WERI-Rb-1 (cell line): Measurements from ENCODE around the gene HAUS8.

Experiments
- DNase-seq: peaks from one replicate; pipeline ENCODE4 v3.0.0-alpha.2; 2020
- H3K27ac ChIP-seq: fragments of 250-450 bp; sonication (Bioruptor Pico); 2 replicates; pipeline ENCODE4 v1.5.1; 2020; ENCODE audit warnings: mild to moderate bottlenecking, moderate library complexity
- H3K27me3 ChIP-seq: fragments of 250-450 bp; sonication (Bioruptor Pico); 2 replicates; pipeline ENCODE4 v1.5.1; 2021; ENCODE audit warnings: mild to moderate bottlenecking, low read depth, moderate library complexity; ENCODE audit not compliant: insufficient read depth, severe bottlenecking
- H3K36me3 ChIP-seq: fragments of 250-450 bp; sonication (Bioruptor Pico); 2 replicates; pipeline ENCODE4 v1.5.1; 2020; ENCODE audit warnings: mild to moderate bottlenecking, moderate library complexity
- H3K4me3 ChIP-seq: 2 replicates; pipeline ENCODE4 v1.5.1; 2011; ENCODE audit warnings: low read depth, mild to moderate bottlenecking, control low read depth, low read length
- H3K9me3 ChIP-seq: fragments of 250-450 bp; sonication (Bioruptor Pico); 2 replicates; pipeline ENCODE4 v1.5.1; 2021; ENCODE audit warnings: mild to moderate bottlenecking, moderate library complexity; ENCODE audit not compliant: severe bottlenecking
- TF ChIP-seq, protein P1 (sequence below): IDR thresholded peaks from 2 replicates; pipeline ENCODE4 v1.5.1; 2011; ENCODE audit warnings: low read depth, mild to moderate bottlenecking, control low read depth, inconsistent platforms, low read length

The HAUS8 gene

GRCh38 chr19:17045907-17046502 is 29.2 kb downstream of the HAUS8 start:
- H3K27ac ChIP-seq, result no peak overlapping the region
- no peak overlapping the region for H3K4me3 ChIP-seq
- no peaks in the 10 kb centered on the region for H3K9me3 ChIP-seq
- TF ChIP-seq, protein P1, sequence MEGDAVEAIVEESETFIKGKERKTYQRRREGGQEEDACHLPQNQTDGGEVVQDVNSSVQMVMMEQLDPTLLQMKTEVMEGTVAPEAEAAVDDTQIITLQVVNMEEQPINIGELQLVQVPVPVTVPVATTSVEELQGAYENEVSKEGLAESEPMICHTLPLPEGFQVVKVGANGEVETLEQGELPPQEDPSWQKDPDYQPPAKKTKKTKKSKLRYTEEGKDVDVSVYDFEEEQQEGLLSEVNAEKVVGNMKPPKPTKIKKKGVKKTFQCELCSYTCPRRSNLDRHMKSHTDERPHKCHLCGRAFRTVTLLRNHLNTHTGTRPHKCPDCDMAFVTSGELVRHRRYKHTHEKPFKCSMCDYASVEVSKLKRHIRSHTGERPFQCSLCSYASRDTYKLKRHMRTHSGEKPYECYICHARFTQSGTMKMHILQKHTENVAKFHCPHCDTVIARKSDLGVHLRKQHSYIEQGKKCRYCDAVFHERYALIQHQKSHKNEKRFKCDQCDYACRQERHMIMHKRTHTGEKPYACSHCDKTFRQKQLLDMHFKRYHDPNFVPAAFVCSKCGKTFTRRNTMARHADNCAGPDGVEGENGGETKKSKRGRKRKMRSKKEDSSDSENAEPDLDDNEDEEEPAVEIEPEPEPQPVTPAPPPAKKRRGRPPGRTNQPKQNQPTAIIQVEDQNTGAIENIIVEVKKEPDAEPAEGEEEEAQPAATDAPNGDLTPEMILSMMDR, result no peak
- no peak for DNase-seq
- peaks cover 24% of the 10 kb centered on the region for H3K36me3 ChIP-seq
- H3K27me3 ChIP-seq, result no peaks in the 10 kb centered on the region

DNA sequence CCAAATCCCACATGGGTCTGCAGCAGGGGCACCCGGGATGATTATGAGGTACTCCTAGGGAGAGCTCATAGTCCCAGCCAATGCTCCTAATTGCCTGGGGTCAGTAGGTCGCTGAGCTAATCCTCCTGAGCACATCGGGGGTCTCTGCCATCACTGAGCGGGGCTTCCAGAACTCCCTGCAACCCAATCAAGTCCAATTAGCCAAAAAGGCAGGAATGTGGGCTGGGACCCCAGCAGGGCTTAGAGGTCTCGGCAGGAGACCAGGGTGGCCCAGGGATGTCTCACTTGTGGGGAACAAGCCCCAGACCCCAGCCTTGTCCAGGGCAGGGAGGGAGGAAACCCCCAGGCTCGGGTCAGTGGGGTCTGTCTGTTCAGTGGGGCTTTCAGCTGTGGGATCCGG is 31.5 kb downstream of the HAUS8 start:
- H3K9me3 ChIP-seq, result no peaks in the 10 kb centered on the region
- H3K4me3 ChIP-seq, result no peak overlapping the region
- no peak overlapping the region for H3K27ac ChIP-seq

DNA sequence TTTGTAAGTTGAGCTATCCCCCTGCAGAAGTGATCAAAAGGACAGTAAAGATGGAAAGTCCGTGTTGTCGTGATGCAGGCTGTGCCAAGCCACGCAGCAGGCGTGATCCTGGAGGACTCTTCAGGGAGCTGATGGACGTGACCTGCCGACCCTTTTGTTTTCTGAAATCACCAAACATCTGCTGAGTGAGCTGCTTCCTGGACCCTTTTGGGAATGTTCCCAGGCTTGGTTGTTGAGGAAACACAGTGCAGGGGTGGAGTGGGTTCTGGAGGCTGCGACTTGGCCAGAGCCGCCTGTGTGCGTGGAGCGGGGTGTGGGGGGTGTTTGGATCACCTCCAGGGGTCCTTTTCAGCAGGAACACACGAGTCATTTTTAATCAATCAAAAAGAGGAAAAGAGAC is 33.3 kb downstream of the HAUS8 start:
- Histone ChIP-seq H3K36me3 (no peaks in the 10 kb centered on the region), H3K27me3 (no peaks in the 10 kb centered on the region), H3K9me3 (no peaks in the 10 kb centered on the region), H3K27ac (no peak overlapping the region), H3K4me3 (no peak overlapping the region)
- no peak for DNase-seq
- TF ChIP-seq, protein P1, result no peak

More for the DNA sequence above, 31.5 kb downstream of the HAUS8 start:
- no peak for DNase-seq
- Histone ChIP-seq H3K36me3 (peaks cover 1% of the 10 kb centered on the region), H3K27me3 (no peaks in the 10 kb centered on the region)
- TF ChIP-seq, protein P1, result no peak

- Histone ChIP-seq H3K9me3 (no peaks in the 10 kb centered on the region), H3K27me3 (no peaks in the 10 kb centered on the region), H3K4me3 (no peak overlapping the region), H3K27ac (no peak overlapping the region), H3K36me3 (no peaks in the 10 kb centered on the region)
- TF ChIP-seq, protein P1, result no peak
- no peak for DNase-seq
Measured at GRCh38 chr19:17037966-17038500, 37.2 kb downstream of the HAUS8 start.

- H3K27ac ChIP-seq, result no peak overlapping the region
- no peaks in the 10 kb centered on the region for H3K27me3 ChIP-seq
- no peak overlapping the region for H3K4me3 ChIP-seq
- H3K9me3 ChIP-seq, result no peaks in the 10 kb centered on the region
- TF ChIP-seq, protein P1, result no peak
- H3K36me3 ChIP-seq, result no peaks in the 10 kb centered on the region
- no peak for DNase-seq
Measured at GRCh38 chr19:17037184-17037583, 38.1 kb downstream of the HAUS8 start.

- H3K27ac ChIP-seq, result no peak overlapping the region
- H3K36me3 ChIP-seq, result no peaks in the 10 kb centered on the region
- no peak overlapping the region for H3K4me3 ChIP-seq
- H3K27me3 ChIP-seq, result no peaks in the 10 kb centered on the region
- DNase-seq, result no peak
- H3K9me3 ChIP-seq, result no peaks in the 10 kb centered on the region
- TF ChIP-seq, protein P1, result no peak
Measured at GRCh38 chr19:17036640-17037039, 38.6 kb downstream of the HAUS8 start.
